GM12878 (cell line): ENCODE data around the gene SERHL2.
"Not testable (repeated sequence)": the region's sequence is repeated elsewhere in the genome, so short reads cannot be mapped to it uniquely, and the experiment has no call there.

Source experiments
- CTCF ChIP-seq, 3 experiments: IDR thresholded peaks in 2 of 3; conservative IDR thresholded peaks in 1 of 3; 2 replicates each; pipeline ENCODE4 v1.5.1; 2011; ENCODE audit warnings: low read depth in 3 of 3, low read length in 3 of 3, mild to moderate bottlenecking in 3 of 3, control low read depth in 2 of 3, moderate library complexity in 2 of 3, inconsistent platforms in 1 of 3, mixed read lengths in 1 of 3; ENCODE audit not compliant: control insufficient read depth in 2 of 3, insufficient read depth in 1 of 3; ENCODE audit errors: extremely low read depth in 1 of 3
- EZH2 ChIP-seq: IDR thresholded peaks from 2 replicates; pipeline ENCODE4 v1.6.1; 2012; ENCODE audit warnings: low read depth, mild to moderate bottlenecking, control low read depth, inconsistent platforms, low read length, borderline replicate concordance; ENCODE audit not compliant: control insufficient read depth
- NFXL1 ChIP-seq: fragments of 450-650 bp; IDR thresholded peaks from 2 replicates; pipeline ENCODE4 v1.6.1; 2017; ENCODE audit warnings: antibody characterized with exemption, mild to moderate bottlenecking, borderline replicate concordance
- RAD21 ChIP-seq: IDR thresholded peaks from 2 replicates; pipeline ENCODE4 v1.6.1; 2011; ENCODE audit warnings: mild to moderate bottlenecking, low read depth, low read length, moderate library complexity; ENCODE audit not compliant: insufficient read depth
- TCF3 ChIP-seq: IDR thresholded peaks from 2 replicates; pipeline ENCODE4 v1.6.1; 2012; ENCODE audit warnings: low read depth, mild to moderate bottlenecking, low read length, borderline replicate concordance; ENCODE audit not compliant: insufficient read depth
- ZSCAN29 ChIP-seq: fragments of 450-650 bp; IDR thresholded peaks from 2 replicates; pipeline ENCODE4 v1.6.1; 2017; ENCODE audit warnings: mild to moderate bottlenecking, moderate library complexity

DNA sequence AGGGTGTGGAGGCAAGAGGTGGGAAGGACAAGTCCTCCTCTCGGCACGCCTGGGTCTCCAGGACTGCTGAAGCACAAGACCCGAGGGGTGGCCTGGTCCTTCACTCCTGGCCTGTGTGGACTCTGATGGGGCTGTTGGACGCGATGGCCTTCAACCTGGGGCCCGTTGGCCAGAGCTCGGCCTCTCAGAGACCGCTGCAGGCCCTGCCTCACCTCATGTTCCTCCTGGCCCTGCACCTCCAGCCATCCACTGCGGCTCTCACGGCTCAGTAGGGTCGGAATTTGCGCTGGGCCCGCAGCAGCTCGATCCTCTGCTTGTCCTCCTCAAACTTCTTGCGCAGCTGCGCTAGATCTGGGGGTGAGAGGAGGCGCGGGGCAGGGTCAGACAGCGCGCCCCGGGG lies 20.7 kb downstream of the SERHL2 start:
- not testable (repeated sequence) for TF ChIP-seq CTCF (IDR thresholded peaks at IDR 0.05 in 2 of 3, conservative IDR thresholded peaks at IDR 0.05 in 1 of 3; ENCODE audit: control insufficient read depth in 2 of 3, extremely low read depth in 1 of 3, insufficient read depth in 1 of 3, low read depth in 3 of 3, low read length in 3 of 3); ZSCAN29; EZH2; RAD21; NFXL1; TCF3
